Right lobe of liver (tissue), 6 donors: ENCODE results near the gene STYK1. TPM values are rescaled to one million over a fixed set of nuclear protein-coding genes. Genes with fewer than 3 reads are reported as not detected.
"Not testable (repeated sequence)": the region's sequence is repeated elsewhere in the genome, so short reads cannot be mapped to it uniquely, and the experiment has no call there.

Experiments
- ATAC-seq, 4 donors: fragments of 200-7000 bp; cut with Tn5 transposase; one replicate each; pipeline ENCODE4 v1.9.1; 2020; ENCODE audit warnings: mild to moderate bottlenecking in 4 of 4, moderate library complexity in 4 of 4
- DNase-seq, 3 donors: peaks; one replicate each; pipeline ENCODE4 v3.0.0-alpha.2; 2020
- H3K27ac ChIP-seq, 3 donors: fragments of 200-600 bp; one replicate each; pipeline ENCODE4 v1.8.0; 2022
- H3K27me3 ChIP-seq, 2 donors: fragments of 200-600 bp; one replicate each; pipeline ENCODE4 v1.8.0; 2022
- H3K36me3 ChIP-seq, 4 donors: fragments of 200-600 bp; sonication (generic) in 1 of 4; one replicate each; pipeline versions ENCODE4 v1.5.1 to v1.8.0; 2017 to 2022; ENCODE audit warnings: control low read depth in 1 of 4
- H3K4me1 ChIP-seq, 4 donors: fragments of 200-600 bp; sonication (generic) in 1 of 4; one replicate each; pipeline versions ENCODE4 v1.5.1 to v1.8.0; 2017 to 2022; ENCODE audit warnings: control low read depth in 1 of 4
- H3K4me3 ChIP-seq, 3 donors: fragments of 200-600 bp; one replicate each; pipeline ENCODE4 v1.8.0; 2022
- H3K9me3 ChIP-seq, 4 donors: fragments of 200-600 bp; sonication (generic) in 1 of 4; one replicate each; pipeline versions ENCODE4 v1.5.1 to v1.8.0; 2017 to 2022; ENCODE audit warnings: control low read depth in 1 of 4
- POLR2A ChIP-seq: fragments of 450-650 bp; IDR thresholded peaks from one replicate; pipeline ENCODE4 v1.6.1; 2017; ENCODE audit warnings: antibody characterized with exemption, mild to moderate bottlenecking
- WGBS: methylation state at CpG from one replicate; pipeline ENCODE4 v1.1.6; 2018; ENCODE audit warnings: low coverage, low lambda C conversion rate; ENCODE audit not compliant: insufficient coverage; ENCODE audit errors: missing lambda C conversion rate; 5-methylcytosine and 5-hydroxymethylcytosine counted together
- intact Hi-C, 2 donors: fragments of 100-400 bp; cut with DNase I; formaldehyde crosslinking; loops; one replicate each; pipeline versions ENCODE4 v1.11.2 to v1.14.1; 2022
- total RNA-seq, 6 experiments: library from RNA; depleted of rRNA in 2 of 6; stranded (reverse); fragments of >200 nt in 2 of 6; fragmentation: NEBNext Ultra II Directional in 3 of 6; extraction: Animal tissue kit (Norgen Biotek cat#: 25700) in 3 of 6; gene quantifications; one replicate each; pipeline versions ENCODE4 v1.1.0 to v1.2.4, GENCODE V29; 2016 to 2023
- TF ChIP-seq, protein P1 (sequence below), 4 donors: fragments of 200-600 bp in 3 of 4; fragments of 450-650 bp in 1 of 4; IDR thresholded peaks; one replicate each; pipeline versions ENCODE4 v1.5.1 to v1.8.0; 2016 to 2022; ENCODE audit warnings: antibody characterized with exemption in 4 of 4, mild to moderate bottlenecking in 2 of 4
- donor health status: DM: no; HTN: yes; CAD: no.
- donor health status: DM: no; HTN: no; CAD: no.
- donor health status: DM: no; HTN: no; CAD: no.
- donor health status: DM: no; HTN: yes; CAD: no.
- donor health status: DM: no; HTN: yes; CAD: no.

STYK1 gene
- total RNA-seq, 6 experiments from 2014 or later, result not detected

GRCh38 chr12:10590966-10591365 lies 82.9 kb downstream of the STYK1 start:
- no peaks in the 10 kb centered on the region for H3K4me1 ChIP-seq
- no peaks in the 10 kb centered on the region for H3K9me3 ChIP-seq
- no peaks in the 10 kb centered on the region for H3K27me3 ChIP-seq
- H3K27ac ChIP-seq, result no peak overlapping the region
- no peak overlapping the region for H3K4me3 ChIP-seq
- DNase-seq, result no peak
- intact Hi-C loops, result no loop called here
- WGBS, result 87% methylated on average over 3 of the region's 3 CpGs
- peaks cover 0 to 3% (median 0%) of the 10 kb centered on the region in 4 donors for H3K36me3 ChIP-seq
- TF ChIP-seq, protein P1, sequence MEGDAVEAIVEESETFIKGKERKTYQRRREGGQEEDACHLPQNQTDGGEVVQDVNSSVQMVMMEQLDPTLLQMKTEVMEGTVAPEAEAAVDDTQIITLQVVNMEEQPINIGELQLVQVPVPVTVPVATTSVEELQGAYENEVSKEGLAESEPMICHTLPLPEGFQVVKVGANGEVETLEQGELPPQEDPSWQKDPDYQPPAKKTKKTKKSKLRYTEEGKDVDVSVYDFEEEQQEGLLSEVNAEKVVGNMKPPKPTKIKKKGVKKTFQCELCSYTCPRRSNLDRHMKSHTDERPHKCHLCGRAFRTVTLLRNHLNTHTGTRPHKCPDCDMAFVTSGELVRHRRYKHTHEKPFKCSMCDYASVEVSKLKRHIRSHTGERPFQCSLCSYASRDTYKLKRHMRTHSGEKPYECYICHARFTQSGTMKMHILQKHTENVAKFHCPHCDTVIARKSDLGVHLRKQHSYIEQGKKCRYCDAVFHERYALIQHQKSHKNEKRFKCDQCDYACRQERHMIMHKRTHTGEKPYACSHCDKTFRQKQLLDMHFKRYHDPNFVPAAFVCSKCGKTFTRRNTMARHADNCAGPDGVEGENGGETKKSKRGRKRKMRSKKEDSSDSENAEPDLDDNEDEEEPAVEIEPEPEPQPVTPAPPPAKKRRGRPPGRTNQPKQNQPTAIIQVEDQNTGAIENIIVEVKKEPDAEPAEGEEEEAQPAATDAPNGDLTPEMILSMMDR (IDR thresholded peaks at IDR 0.05), result no peak
- no peak for TF ChIP-seq POLR2A
- no peak for ATAC-seq

GRCh38 chr12:10584415-10584814 lies 89.4 kb downstream of the STYK1 start:
- no peaks in the 10 kb centered on the region for H3K36me3 ChIP-seq
- intact Hi-C loops, result no loop called here
- 100% methylated on average over 1 of the region's 1 CpG for WGBS
- ATAC-seq, result no peak
- no peaks in the 10 kb centered on the region for H3K27me3 ChIP-seq
- no peaks in the 10 kb centered on the region for H3K9me3 ChIP-seq
- TF ChIP-seq, protein P1 (IDR thresholded peaks at IDR 0.05), result no peak
- TF ChIP-seq POLR2A, result no peak
- DNase-seq, result no peak
- no peaks in the 10 kb centered on the region for H3K4me1 ChIP-seq
- H3K4me3 ChIP-seq, result no peak overlapping the region
- no peak overlapping the region for H3K27ac ChIP-seq

DNA sequence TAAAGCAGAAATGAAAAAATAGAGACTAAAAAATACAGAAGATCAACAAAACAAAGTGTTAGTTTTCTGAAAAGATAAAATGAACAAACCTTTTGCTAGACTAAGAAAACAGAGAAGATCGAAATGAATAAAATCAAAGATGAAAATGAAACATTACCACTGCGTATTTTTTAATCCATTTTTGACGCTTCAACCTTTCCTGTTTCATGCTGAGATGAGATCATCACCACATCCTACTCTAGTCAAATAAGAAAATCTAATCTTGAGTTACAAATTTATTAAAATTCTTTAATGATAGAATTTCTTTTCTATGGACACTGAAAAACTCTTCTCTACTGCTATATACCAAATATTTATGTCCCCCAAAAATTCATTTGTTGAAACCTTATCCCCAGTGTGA lies 91.1 kb downstream of the STYK1 start:
- intact Hi-C loops, result no loop called here
- ATAC-seq (no peak), DNase-seq (no peak)
- no peaks in the 10 kb centered on the region for H3K36me3 ChIP-seq
- no peak overlapping the region for H3K27ac ChIP-seq
- no peaks in the 10 kb centered on the region for H3K9me3 ChIP-seq
- TF ChIP-seq, protein P1 (IDR thresholded peaks at IDR 0.05), result no peak
- TF ChIP-seq POLR2A, result no peak
- H3K4me1 ChIP-seq, result no peaks in the 10 kb centered on the region
- no peak overlapping the region for H3K4me3 ChIP-seq
- 100% methylated on average over 3 of the region's 3 CpGs for WGBS
- no peaks in the 10 kb centered on the region for H3K27me3 ChIP-seq

DNA sequence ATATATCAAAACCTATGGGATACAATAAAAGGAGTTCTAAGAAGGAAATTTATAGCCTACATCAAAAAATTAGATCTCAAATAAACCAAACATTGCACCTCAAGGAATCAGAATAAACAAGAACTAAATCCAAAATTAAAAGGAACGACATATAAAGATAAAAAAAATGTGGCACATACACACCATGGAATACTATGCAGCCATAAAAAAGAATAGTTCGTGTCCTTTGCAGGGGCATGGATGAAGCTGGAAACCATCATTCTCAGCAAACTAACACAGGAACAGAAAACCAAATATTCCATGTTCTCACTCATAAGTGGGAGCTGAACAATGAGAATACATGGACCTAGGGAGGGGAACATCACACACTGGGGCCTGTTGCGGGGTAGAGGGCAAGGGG lies 91.7 kb downstream of the STYK1 start:
- intact Hi-C loops, result not testable (repeated sequence)
- 81% methylated on average over 3 of the region's 3 CpGs for WGBS

GRCh38 chr12:10574307-10574706 lies 99.5 kb downstream of the STYK1 start:
- H3K4me1 ChIP-seq, result no peaks in the 10 kb centered on the region
- no peaks in the 10 kb centered on the region for H3K9me3 ChIP-seq
- no peak for ATAC-seq
- 75% methylated on average over 2 of the region's 2 CpGs for WGBS
- DNase-seq, result no peak
- intact Hi-C loops, result no loop called here
- no peaks in the 10 kb centered on the region for H3K27me3 ChIP-seq
- no peak overlapping the region for H3K27ac ChIP-seq
- H3K36me3 ChIP-seq, result no peaks in the 10 kb centered on the region
- no peak overlapping the region for H3K4me3 ChIP-seq
- TF ChIP-seq, protein P1 (IDR thresholded peaks at IDR 0.05), result no peak
- no peak for TF ChIP-seq POLR2A

More for the DNA sequence above, 91.7 kb downstream of the STYK1 start:
- H3K4me3 ChIP-seq, H3K4me1 ChIP-seq, H3K27ac ChIP-seq, H3K27me3 ChIP-seq, H3K9me3 ChIP-seq, DNase-seq, H3K36me3 ChIP-seq, ATAC-seq: not testable (repeated sequence)

DNA sequence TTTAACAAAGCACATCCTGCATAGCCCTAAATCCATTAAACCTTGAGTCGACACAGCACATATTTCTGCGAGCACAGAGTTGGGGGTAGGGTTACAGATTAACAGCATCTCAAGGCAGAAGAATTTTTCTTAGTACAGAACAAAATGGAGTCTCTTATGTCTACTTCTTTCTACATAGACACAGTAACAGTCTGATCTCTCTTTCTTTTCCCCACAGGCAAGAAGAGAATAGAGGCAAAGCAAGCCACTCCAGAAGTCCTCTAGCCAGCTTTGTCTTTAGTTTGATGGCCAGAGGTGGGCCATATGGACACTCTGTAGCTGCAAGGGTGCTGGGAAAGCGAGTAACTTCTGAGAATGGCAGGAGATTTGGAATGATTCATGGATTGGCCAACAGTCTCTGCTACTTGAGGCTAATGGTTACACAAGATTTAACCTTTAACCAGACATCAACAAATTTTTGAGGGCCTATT lies 101.8 kb downstream of the STYK1 start:
- DNase-seq, H3K27ac ChIP-seq, H3K9me3 ChIP-seq, intact Hi-C loops, ATAC-seq, H3K4me3 ChIP-seq, H3K36me3 ChIP-seq, H3K27me3 ChIP-seq, H3K4me1 ChIP-seq: not testable (repeated sequence)
- WGBS, result 61% methylated on average over 3 of the region's 3 CpGs
